Dermis blood vessel endothelial cell (primary cell): ENCODE results near the gene KIF27. TPM values are rescaled to one million over a fixed set of nuclear protein-coding genes. Genes with fewer than 3 reads are reported as not detected.
"Not testable (repeated sequence)": the region's sequence is repeated elsewhere in the genome, so short reads cannot be mapped to it uniquely, and the experiment has no call there.

Experiments used
- DNase-seq: peaks from one replicate; pipeline ENCODE4 v3.0.0; 2010
- total RNA-seq: library from RNA; depleted of rRNA; stranded (reverse); fragments of >200 nt; gene quantifications from 2 replicates; pipeline ENCODE4 v1.2.3, GENCODE V29; 2014

KIF27 gene
- total RNA-seq, 1 donor from 2014 or later = 4.4 TPM

DNA sequence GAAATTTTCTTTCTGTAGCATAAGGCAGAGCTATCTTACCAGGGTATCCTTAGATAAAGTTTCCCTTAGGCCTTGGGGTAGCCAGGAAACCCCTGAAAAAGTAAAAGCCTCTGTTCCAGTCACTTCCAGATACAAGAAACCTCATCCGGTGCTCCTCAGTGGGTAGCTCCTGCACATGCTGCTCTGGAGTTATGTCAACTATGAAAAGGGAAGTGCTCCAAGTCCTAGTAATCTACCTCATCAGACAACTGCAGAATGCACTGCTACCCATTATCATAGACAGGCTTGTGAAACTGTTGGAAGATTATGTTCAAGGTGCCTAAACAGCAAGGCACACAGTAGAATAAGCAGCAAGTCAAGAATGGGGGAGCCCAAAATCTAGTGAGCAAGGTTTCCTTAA lies 112.0 kb downstream of the KIF27 start:
- not testable (repeated sequence) for DNase-seq

DNA sequence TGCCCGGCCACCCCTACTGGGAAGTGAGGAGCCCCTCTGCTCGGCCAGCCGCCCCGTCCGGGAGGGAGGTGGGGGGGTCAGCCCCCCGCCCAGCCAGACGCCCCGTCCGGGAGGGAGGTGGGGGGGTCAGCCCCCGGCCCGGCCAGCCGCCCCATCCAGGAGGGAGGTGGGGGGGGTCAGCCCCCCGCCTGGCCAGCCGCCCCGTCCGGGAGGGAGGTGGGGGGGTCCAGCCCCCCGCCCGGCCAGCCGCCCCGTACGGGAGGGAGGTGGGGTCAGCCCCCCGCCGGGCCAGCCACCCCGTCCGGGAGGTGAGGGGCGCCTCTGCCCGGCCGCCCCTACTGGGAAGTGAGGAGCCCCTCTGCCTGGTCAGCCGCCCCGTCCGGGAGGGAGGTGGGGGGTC lies 116.8 kb downstream of the KIF27 start:
- DNase-seq = not testable (repeated sequence)

DNA sequence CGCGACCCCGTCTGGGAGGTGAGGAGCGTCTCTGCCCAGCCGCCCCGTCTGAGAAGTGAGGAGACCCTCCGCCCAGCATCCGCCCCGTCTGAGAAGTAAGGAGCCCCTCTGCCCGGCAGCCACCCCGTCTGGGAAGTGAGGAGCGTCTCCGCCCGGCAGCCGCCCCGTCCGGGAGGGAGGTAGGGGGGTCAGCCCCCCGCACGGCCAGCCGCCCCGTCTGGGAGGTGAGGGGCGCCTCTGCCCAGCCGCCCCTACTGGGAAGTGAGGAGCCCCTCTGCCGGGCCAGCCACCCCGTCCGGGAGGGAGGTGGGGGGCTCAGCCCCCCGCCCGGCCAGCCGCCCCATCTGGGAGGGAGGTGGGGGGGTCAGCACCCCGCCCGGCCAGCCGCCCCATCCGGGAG lies 117.3 kb downstream of the KIF27 start:
- not testable (repeated sequence) for DNase-seq

DNA sequence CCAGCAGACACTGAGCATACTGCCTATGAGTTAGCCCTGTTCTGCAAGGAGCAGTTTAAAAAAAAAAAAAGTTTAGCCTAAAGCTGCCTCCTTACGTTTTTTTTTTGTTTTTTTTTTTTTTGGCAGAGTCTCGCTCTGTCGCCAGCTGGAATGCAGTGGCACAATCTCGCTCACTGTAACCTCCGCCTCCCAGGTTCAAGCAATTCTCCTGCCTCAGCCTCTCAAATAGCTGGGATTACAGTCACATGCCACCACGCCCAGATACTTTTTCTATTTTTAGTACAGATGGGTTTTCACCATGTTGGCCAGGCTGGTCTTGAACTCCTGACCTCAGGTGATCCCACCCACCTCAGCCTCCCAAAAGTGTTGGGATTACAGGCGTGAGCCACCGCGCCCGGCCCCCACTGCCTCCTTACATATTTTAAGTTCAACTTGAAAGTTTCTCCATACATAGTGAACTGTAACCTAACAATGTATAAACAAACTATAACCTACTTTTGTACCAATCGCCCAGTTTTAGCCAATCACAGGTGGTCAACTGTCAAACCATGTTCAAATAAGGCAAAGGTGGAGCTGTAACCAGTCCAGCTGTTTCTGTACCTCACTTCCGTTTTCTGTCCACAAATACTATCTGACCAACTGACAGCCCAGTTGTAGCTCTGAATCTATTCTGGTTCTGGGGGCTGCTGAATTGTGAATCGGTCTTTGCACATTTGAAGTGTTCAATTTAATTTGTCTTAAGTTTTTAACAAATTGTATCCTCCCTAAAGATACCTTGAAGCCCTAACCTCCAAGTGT lies 120.8 kb downstream of the KIF27 start:
- no peak for DNase-seq

DNA sequence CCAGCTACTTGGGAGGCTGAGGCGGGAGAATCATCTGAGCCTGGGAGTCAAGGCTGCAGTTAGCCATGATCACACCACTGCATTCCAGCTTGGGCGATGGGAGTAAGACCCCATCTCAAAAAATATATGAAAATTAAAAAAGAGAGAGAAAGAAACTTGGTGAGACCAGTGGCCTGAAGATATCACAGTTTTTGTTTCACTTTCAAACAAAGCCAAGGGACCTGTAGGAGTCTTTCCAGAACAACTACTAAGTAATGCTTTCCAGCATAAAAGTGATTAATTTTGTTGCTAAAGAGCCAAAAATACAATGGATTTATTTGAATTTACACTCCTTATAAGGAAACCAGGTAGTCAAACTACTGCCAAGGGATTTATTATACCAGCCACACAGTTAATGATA lies 127.2 kb downstream of the KIF27 start:
- no peak for DNase-seq

DNA sequence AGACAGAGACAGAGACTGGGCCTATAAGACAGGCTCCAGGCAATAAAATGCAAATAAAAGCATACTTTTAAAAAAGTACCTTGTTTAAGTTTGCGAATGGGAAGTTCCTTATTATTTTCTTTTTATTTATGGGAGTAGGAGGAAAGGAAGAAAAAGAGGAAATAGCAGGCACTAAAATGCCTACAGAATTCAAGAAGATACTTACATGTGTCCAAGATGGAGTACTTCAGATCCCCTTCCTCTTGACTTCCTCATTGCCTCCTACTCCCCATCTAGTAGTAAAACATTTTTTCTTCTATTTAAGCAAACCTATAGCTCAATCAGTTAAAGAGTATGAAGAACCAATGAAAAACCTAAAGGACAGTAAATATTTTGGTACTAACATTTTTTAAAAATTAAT lies 128.5 kb downstream of the KIF27 start:
- no peak for DNase-seq

Other genes with a start within 250 kb of the KIF27 start
- gene UBQLN1, start 213.5 kb downstream of the KIF27 start, total RNA-seq = 140 and 180 TPM in 2 replicates
- gene GKAP1, start 103.7 kb downstream of the KIF27 start, total RNA-seq = 2.6 and 4.3 TPM in 2 replicates
- gene HNRNPK, start 58.8 kb upstream of the KIF27 start, total RNA-seq = 685 and 950 TPM in 2 replicates
- gene RMI1, start 59.4 kb upstream of the KIF27 start, total RNA-seq = 8.0 and 18.4 TPM in 2 replicates